GM15510 (cell line): ENCODE data around the gene PPP1R13B.

ENCODE experiments used
- POLR2A ChIP-seq: IDR thresholded peaks from 3 replicates; pipeline ENCODE4 v1.6.1; 2011; ENCODE audit warnings: borderline replicate concordance; ENCODE audit not compliant: insufficient read length; ENCODE audit errors: extremely low read depth

PPP1R13B gene

DNA sequence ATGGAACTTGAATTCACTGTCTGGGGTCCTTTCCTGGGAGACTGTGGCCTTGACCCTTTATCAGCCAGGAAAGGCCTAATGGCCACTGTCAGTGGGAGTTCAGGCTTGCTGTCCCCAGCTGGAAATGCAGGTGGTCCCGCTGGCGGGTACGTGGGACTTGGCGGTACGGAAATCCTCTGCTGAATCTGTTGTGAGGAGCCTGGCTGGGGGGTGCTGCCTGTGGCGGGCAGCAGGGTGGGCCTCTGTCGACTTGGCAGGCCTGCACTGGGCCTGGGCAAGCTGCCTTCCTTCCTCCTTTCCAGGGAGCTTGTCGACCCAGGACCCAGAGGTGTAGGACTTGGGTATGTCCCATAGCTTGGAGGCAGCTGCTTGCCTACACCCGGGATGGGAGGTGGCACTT lies 105.5 kb downstream of the PPP1R13B start:
- TF ChIP-seq POLR2A: no peak

DNA sequence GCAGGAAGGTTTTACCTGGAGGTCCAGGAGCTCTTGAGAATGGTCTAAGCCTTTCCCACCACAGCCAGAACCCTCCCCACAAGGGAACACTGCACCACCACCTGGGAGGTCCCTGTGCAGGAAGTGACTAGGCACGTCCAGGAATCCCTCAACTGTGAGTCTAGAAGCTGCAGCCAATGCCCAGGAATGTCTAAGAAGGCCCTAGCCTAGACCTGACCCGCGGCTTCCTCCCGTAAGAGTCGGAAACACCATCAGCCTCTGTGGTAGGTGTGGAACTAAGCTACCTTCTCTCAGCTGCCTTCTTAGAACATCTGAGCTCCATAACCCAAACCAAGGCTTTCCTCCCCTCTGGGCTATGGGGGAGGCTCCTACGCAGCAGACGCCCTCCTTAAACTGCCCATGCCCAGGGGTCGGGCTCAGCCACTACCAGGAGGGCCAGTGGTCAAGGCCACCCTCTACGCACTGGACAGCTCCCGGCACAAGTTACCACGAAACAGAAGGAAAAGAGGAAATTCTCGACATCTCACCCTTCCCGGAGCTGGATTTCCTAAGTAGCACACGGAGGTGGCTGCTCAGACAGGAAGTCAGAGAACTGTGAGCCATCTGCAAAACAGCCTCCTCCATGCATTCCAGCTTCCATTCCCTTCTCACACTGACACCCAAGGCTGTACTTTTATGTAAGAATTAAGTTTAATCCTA lies 106.2 kb downstream of the PPP1R13B start:
- no peak for TF ChIP-seq POLR2A

DNA sequence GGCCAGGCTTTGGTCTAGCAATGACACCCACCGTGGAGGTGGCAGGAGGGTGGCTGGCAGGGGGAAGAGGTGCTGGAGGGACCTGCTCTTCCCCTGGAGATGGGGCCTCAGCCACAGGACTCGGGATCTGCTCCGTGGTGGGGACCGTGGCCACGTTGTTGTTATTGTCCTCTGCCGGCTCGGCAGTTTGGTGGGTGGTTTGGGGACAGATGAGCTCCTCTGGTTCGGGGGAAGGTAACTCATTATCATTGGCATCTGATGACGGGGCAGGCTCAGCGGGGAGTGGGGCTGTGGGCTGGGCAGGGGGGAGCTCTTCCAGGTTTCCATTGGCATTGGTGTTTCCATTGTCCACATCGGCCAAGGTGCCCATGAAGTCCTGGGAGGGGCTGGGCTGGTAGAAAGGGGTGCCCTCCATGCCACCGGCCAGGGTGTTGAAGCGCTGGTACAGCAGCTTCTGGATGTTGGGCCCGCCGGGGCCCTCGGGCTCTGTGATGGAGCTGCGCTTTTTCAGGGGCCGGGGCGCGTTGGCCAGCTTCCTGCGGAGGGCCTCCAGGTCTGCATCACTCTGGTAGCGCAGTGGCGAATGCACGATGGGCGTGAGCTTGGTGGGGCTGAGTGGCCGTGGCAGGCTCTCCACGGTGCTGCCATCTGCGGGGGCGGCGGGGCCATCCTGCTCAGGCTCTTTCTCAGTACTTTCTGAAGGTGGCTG lies 107.4 kb downstream of the PPP1R13B start:
- no peak for TF ChIP-seq POLR2A

DNA sequence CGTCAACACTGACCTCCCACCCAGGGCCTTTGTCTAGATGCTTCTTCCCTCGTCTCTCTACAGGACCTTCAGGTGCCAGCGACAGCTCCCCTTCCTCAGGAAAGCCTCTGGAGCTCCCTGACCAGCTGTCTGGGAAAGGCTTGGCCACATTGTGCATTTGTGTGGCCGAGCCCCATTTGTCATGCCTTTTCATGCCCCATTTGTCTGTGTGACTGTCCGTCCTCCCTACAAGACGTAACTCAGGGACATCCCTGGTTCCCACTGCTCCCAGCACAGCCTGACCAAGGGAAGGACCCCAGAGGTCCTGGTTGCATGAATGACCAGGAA lies 107.9 kb downstream of the PPP1R13B start:
- TF ChIP-seq POLR2A: no peak

DNA sequence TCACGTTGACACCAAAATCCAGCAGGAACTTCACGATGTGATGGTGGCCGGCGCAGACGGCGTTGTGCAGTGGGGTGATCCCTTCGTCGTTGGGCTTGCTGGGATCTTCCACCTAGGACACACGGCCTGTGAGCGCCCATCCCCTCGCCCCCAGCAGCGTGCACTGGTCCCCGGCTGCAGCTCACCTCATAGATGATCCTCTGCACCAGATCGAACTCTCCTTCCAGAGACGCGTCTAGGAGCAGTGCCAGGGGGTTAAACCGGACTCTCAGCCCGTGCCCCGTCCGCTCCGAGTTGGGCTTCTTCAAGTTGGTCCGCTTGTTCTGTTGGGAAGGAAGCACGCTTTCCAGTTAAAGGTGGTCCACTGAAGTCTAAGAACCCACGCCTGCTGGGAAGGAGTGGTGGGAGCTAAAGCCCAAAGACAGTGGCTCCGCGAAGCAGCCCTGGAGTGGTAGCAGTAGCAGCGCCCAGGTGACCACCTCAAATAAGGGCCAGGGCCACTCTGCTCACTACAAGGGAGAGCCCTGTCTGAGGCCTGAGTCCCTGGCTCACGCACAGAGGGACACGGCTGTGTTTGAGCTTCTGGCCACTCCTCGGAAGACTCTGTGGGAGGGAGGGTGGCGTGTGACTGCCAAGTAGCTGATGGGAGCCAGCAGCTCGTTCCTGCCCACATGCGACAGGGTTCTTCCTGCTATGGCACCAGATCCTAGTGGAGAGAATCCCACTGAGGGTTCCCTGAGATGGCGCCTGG lies 108.5 kb downstream of the PPP1R13B start:
- TF ChIP-seq POLR2A: no peak

DNA sequence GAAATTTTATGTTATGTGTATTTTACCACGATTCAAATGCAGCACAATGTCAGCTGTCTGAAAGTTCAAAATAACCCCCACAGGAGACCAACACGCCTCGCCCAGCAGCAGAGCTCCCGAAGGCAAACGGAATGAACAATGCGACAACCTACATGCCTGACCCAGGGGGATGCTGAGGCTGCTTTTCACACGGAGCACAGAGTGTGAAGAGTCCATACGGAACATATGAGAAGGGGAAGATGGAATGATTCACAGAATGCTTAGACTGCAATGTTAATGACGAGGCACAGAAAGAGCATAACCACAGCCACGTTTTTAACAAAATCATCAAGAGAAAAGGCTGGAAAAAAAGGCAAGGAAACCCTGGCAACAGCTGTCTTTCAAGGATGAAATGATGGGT lies 109.2 kb downstream of the PPP1R13B start:
- no peak for TF ChIP-seq POLR2A

DNA sequence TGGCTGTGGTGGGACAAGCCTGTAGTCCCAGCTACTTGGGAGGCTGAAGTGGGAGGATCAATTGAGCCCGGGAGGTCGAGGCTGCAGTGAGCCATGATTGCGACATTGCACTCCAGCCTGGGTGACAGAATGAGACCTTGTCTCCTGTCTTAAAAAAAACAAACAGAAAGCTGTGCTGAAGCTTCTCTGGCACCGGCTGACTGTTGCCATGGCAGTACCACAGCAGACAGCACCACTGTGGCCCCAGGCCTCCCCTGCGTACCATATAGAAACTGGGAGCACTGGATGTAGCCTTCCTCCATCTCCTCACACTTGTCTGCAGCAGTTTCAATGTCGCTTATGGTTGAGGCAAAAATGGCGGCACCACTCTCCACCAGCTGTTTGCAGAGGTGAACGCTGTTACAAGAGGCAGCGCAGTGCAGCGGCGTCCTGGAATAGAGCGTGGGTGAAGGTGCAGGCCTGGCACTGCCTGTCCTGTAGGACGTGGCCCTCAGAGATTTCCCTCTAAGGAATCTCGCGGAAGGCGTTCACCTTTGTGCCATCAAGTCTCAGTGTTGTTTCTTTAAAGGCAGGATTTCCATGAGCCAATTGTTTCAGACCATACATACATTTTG lies 109.8 kb downstream of the PPP1R13B start:
- TF ChIP-seq POLR2A: no peak

DNA sequence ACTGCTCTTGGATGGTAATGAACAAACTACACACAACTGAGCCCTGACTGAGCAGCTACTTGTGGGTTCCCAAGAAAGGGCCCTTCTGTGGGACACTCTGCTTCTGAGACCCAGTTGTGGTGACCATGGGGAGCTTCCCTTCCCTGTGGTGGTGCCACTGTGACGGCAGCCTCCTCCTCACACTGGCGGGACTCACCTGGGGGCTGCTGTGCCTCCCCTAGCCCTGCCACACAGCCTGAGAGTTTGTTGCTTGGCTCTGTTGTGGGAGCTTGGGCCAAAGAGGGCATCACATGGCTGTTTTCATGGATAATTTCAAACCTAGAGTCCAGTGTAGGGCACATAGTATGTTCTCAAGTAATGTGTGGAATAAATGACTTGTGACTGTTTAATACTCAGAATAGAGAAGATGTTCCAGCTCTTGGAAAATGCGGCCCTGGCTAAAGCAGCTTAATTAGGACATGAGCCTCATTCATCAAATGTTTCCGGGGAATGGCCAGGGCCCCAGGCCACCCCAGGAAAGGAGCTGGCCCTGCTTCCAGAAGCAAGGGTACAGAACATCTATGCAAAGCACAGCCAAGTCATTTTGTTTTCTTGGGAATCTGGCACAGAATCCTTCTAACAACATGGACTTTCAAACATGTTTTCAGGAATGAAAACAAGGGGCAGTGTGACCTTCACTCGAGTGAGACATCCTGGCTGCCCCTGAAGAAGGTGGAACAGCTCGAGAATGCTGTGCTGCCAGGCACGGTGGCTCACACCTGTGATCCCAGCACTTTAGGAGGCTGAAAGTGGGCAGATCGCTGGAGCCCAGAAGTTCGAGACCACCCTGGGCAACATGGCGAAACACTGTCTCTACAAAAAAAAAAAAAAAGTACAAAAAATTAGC lies 110.6 kb downstream of the PPP1R13B start:
- TF ChIP-seq POLR2A: no peak

DNA sequence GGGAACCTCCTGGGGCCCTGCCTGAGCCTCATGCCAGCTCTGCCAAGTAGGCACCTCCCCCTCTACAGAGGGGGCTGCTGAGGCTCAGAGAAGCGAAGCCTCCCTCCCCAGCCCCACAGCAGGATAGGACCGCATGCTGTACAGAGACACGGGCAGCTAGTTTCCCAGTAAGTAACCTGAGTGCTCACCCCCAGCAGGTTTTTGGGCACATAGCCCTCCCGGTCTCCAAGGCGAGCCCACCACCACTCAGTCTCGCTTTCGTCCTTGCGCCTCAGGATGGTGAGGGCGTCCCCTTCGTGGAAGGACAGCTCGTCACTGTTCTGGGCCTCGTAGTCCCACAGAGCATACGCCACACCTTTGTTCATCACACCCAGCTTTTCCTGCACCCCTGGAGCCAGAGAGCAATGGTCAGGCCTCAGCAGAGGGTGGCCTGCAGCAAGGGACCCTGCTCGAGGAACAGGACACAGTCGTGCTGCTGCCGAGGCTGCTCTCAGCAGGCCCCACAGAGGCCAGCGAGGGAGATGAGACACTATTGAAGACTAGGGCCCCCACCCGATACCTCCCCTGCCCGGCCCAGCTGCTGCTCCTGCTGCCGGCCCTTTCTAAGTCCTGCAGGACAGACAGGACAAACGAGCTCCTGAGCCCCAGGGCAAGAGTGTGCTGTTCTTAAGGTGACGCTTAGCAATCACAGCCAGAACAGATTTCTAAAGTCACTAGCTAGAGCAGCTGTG lies 111.4 kb downstream of the PPP1R13B start:
- TF ChIP-seq POLR2A: no peak

DNA sequence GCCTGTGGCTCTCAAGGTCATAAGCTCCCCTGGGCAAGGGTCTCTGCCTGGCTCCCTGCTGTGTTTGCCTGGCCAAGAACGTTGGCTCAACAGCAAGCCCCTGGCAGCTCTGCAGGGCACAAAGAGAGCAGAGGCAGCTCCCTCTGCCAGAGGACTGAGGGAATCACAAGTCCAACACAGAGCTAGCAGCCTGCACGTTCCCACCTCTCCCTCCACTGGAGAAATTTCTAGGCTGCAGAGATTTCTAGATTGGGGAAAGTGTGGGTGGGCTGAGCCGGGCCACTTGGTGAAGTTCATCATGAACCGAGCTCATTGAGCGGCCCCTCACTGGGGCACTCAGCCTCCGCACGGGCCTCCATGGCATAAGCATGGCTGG lies 111.9 kb downstream of the PPP1R13B start:
- TF ChIP-seq POLR2A: no peak

DNA sequence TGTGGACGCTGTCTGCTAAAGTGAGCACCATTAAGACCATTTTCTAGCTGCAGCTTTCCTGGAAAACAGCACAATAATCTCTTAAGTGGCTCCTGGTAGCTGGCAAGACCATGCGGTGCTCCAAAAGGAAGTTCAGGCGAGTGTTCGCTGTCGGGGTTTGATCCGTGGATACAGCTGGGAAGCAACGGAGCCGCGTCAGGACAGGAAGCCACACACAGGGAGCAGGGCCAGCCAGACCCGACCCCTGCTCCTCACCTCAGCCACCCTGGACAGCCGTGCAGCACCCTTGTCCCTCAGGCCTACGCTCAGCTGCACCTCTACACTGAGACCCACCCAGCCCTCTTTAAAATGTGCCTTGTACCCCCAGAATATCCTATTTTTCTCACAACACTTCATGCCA lies 112.4 kb downstream of the PPP1R13B start:
- TF ChIP-seq POLR2A: no peak

DNA sequence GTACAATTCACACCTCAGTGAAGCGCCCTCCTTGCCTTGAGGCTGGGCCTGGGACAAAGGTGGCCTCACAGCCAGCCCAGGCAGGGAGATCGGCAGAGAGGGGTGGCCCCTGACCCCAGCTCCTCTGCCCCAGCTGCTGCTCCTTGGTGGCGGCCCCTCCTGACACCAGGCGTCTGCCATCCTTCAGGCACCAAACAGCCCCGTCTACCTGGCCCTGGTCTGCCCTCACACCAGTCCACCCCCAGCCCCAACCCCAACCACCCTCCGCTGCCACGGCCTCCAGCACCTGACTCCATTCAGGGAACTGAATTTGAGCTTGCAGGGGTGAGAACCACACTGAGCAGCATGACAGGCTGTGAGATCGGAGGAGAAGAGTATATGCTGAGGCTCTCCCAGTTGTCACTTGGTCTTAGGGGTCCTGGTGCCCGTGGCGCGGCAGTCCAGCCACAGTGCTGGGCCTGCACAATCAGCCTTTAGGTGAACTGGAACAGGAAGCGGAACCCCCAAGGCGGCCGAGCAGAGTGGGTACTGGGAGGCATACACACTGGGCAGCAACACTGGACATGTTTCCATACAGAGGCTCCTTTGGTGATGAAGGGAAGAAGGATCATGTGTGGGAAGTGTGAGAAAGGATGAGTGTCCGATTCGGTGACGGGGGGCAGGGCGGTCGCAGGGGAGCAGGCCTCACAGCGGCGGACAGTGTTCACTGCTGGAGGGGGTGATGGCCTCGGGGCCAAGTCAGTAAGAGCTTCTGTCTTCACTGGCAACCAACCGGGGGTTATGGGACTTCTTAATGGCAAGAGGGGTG lies 113.1 kb downstream of the PPP1R13B start:
- no peak for TF ChIP-seq POLR2A

DNA sequence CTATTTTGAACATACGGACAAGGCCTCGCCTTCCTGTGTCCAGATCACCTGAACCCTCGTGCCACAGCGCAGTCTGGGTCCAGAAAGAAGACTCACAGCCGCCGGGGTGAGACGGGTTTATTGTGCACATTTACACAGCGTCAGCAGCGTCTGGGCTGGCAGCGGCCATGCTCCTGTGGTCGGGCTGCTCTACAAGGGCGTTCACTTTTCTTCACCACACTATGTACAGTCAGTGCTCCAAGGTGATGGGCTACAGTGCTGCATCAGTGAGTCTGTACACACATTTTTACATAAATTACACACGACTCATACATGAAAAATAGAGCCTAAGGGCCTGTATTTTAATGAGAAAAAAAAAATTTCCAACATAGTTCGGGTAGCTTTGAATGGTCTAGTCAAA lies 113.7 kb downstream of the PPP1R13B start:
- no peak for TF ChIP-seq POLR2A
